Neural progenitor cell (in vitro differentiated cells): ENCODE data around the gene FRYL.

Source experiments
- CTCF ChIP-seq: fragments of 200-600 bp; sonication (generic); IDR thresholded peaks from 2 replicates; pipeline ENCODE4 v1.5.1; 2017; ENCODE audit warnings: antibody characterized with exemption, mild to moderate bottlenecking
- EZH2 ChIP-seq: fragments of 200-600 bp; sonication (generic); IDR thresholded peaks from 2 replicates; pipeline ENCODE4 v1.6.1; 2017; ENCODE audit warnings: antibody characterized with exemption, mild to moderate bottlenecking, moderate library complexity

GRCh38 chr4:48602222-48602621 lies 177.9 kb downstream of the FRYL start:
- TF ChIP-seq CTCF (no peak), EZH2 (no peak)
